HTERT RPE-1 (cell line): ENCODE data around the gene AK1.

Source experiments
- in situ Hi-C: fragments of 300-500 bp; cut with MboI; formaldehyde crosslinking; loops from 4 replicates; pipeline ENCODE4 v1.14.3; 2020; ENCODE audit warnings: low sequenced_read_pairs

The AK1 gene, protein sequence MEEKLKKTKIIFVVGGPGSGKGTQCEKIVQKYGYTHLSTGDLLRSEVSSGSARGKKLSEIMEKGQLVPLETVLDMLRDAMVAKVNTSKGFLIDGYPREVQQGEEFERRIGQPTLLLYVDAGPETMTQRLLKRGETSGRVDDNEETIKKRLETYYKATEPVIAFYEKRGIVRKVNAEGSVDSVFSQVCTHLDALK

DNA sequence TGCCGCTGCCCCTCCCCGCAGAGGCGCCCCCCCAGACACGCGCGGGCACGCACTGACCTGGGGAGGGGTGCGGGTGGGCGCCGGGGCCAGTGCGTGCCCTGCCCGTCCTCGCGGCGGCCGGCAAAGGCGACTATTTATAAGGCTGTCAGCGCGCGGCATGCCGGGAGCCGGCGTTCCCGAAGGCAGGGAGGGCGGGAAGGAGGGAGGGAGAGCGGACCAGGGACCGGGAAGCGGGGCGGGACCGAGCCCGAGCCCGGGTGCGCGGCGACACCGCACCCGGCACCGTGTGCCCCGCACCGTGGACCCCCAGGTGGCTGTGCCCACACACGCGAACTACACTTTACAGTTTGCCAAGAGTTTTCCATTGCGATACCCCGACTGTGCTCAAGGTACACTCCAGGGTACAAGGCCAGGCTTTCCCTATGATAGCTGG, at the start of gene AK1:
TSS of gene AK1 (minus strand) at position 110 of the 433 bp plus-strand sequence. CDS start 3,058 bp downstream, outside the sequence.
- in situ Hi-C loops, result no loop called here

DNA sequence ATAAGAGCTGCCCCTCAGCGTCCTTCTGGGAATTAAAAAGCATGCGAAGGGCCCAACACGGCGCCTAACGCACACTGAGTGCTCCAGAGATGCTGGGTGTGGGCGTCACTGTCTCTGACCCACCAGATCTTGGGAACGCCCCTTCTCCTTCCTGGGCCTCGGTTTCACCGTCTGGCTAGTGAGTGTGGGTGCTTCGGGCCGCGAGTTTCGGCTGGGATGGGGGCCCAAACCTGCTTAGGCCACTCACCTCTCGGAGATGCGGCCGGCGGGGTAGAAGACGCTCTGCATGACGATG, 49.4 kb upstream of the AK1 start:
- in situ Hi-C loops, result no loop called here

DNA sequence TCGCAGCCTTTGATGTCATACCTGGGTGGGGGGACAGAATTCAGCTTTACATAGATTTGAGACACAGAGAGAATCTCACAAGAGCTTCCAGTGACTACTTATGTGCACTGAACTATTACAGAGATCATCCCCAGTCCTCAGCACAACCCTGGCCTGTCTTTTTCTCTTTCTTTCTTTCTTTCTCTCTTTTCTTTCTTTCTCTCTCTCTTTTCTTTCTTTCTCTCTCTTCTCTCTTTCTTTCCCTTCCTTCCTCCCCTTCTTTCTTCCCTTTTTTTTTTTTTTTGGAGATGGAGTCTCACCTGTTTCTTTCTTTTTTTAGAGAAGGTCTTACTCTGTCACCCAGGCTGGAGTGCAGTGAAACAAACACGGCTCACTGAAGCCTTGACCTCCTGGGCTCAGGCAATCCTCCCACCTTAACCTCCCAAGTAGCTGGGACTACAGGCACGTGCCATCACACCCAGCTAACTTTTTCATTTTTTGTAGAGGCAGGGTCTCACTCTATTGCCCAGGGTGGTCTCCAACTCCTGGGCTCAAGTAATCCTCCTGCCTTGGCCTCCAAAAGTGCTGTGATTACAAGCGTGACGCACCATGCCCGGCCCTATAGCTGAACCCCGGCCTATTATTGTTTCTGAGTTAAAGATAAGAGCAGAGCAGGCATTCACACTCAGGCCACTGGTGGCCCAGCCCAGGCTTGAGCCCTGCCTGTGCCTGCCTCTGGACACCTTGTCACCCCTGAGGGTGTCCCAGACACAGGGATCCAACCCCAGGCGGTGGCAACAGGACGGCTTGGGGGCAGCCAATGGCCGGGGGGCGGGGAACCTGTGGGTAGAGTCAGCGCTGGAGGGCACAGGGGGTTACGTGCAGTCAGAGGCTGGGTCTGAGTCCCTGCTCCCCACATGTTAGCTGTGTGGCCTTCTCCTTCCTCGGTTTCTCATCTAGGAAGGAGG, 48.8 kb upstream of the AK1 start:
- in situ Hi-C loops, result no loop called here

DNA sequence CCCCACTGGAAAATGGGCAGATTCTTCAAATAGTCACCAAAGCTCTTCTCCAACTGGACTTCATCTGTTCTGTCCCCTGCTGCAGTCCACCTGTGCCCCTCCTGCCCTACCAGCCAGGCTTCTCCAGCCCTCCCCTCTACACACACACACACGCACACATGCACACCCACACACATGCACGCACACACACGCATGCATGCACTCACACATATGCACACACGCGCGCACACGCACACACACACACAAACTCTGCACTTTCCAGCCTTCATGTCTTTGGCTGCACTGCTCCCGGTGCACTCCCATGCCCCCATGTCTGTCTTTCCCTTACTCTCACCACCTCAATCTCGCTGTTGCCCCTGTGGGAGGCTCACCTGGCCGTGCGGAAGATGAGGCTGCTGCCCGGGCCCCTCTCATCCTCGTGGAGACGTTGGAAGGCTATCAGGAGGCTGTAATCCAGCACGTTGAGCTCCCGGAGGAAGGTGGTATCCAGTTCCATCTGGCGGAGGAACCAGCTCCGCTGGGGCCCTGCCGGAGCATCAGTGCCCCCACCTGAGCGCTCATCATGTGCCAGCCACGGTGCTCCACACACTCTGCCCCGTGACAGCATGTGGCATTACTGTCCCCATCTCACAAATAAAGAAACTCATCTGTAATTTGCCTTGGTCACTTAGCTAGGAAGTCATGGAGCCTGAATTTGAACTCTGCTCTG, 47.4 kb upstream of the AK1 start:
- in situ Hi-C loops, result no loop called here

DNA sequence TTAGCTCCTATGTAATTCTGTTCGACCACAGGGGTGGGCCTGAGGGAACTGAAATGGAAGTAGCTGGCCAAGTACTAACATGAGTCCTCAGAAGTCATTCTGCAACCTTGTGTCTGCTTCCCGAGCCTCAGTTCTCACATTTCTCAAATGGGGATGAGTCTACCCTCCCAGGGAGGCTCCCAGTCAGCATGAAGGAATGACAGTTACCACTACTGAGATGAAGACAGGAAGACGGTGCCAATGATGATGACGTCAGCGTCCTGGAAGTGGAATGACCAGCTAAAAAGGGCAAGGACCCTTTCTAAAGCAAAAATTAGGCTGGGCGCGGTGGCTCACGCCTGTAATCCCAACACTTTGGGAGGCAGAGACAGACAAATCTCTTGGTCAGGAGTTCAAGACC, 46.3 kb upstream of the AK1 start:
- in situ Hi-C loops, result no loop called here

DNA sequence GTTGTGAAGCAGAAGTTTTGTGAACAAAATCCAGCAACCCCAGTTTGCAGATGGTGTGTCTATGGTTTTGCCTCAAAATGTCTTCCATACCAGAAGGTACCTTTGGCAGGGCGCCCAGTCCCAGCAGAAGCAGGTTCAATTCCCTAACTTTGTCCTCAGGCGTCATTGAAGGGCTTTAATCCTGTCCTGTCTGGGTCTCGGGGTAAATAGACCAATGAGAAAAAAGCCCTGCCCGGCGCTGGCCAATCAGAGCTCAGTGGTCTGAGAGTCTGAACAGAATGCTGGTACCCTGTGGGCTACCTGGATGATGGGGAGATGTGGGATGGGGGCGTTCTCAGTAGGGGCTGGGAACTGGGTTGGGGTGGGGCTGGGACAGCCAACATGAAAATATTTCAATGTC, 45.6 kb upstream of the AK1 start:
- in situ Hi-C loops, result no loop called here

DNA sequence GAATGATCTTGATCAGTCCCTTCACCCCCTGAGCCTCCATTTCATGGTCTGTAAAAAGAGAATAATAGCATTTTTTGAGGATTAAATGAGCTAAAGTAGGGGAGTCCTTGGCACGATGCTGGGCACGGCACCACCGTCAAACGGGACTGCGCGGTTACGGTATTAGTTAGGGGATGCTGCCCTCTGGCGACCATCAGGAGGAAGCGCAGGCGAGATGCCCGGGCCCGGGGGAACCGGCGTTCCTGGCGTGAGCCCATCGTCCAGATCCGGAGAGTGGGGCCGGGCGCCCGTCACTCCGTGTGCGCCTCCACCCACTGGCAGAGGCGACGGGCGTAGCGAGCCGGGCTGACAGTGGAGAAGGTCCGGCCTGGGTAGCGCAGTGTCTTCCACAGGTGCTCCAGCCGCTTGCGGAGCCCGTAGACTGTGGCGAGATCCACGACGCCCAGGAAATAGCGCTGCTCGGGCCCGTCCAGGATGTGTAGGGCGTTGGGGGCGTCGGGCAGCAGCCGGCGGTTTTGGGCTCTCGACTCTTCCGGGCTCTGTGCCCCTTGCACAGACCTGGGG, 44.2 kb upstream of the AK1 start:
- in situ Hi-C loops, result no loop called here

DNA sequence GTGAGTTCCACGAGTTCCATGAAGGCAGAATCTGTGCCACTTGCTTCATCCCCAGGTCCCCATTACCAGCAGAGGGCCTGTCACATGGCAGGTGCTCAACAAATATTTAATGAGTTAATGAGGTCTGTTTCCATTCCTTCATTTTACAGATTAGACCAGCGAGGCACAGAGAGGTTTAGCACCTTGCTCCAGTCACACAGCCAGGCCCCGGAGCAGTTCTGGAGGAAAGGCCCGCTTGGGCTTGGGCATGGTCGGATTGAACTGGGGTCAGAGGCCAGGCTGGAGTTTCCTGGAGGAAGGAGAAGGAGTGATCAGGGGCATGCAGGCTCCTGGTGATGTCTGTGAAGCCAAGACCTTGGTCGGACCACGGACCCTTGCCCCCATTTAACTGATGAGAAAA, 43.3 kb upstream of the AK1 start:
- in situ Hi-C loops, result no loop called here

DNA sequence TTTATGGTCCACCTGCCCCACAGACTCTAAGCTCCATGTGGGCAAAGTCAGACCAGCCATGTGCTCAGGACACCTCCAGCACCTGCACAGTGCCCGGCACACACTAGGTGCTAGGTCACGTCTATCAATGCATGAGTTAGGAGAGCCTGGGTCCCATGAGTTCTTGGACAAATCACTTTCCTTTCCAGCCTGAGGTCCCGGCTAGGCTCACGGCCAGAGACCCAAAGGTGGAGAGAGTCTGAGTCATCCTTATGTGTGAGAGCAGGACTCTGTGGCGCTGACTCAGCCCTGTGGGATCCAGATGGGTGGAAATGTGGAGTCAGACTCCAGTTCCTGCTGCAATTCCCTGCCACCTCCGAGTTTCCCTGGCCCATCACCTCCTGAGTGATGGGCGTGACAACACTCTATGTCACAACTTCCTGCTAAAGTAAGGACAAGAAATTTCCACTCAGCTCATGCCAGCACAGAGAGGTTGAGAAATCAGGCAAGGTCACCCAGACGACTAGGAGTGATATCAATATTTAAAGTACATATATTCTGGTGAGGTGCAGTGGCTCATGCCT, 41.9 kb upstream of the AK1 start:
- in situ Hi-C loops, result no loop called here

DNA sequence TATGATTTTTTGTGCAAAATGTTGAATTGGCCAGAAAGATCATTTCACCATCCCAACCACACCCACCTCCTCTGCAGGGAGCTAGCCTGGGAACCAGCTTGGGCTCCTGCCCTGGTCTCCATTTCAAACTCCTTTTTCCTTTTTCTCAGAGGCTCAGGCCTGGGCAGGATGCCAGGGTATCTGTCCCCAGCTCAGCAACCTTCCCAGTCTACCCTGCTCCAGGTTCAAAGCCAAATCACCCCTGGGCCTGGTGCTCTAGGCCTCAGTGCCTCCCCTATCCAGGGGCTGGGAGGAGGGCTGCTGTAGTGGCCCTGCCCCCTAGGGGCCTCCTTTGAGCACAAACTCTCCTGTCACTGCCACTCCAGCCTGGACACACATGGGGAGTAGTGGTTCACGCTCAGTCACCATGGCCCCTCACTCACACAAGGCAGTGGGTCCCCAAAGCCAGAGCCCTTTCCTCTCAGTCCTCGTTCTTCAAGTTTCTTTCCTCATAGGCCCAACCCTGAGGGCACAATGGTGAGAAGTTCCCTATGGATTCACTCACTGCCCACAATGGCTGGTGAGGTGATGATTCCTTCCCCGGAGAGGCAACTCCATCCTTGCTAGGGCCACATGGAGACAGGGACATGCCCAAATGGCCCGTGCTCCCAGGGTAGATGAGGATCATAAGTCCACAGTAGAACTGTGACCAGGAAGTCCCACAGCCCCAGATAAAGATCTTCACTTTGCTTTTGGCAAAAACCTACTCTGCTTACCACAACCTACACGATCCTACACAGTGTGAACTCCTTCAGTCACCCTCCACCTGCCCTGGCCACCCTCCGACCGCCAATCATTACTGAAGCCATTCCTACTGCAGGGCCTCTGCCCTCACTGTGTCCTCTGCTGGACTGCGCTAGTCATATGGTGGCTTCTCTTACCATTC, 41.0 kb upstream of the AK1 start:
- in situ Hi-C loops, result no loop called here

DNA sequence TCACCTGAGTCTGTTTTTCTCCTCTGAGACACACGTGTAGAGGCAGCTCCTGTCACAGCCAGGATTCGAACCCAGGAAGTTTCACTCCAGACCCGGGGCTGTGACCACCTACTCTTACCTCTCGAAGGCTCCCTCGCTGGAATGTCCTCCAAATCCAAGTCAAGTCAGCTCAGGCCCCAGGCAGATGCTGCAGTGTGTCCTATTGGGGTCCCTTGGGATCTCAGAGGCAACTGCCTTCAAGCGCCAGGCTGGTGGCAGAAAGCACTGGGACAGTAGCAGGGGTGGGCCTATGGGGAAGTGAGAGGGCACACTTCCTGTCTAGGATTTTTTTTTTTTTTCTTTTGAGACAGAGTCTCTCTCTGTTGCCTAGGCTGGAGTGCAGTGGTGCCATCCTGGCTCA, 40.1 kb upstream of the AK1 start:
- in situ Hi-C loops, result no loop called here

DNA sequence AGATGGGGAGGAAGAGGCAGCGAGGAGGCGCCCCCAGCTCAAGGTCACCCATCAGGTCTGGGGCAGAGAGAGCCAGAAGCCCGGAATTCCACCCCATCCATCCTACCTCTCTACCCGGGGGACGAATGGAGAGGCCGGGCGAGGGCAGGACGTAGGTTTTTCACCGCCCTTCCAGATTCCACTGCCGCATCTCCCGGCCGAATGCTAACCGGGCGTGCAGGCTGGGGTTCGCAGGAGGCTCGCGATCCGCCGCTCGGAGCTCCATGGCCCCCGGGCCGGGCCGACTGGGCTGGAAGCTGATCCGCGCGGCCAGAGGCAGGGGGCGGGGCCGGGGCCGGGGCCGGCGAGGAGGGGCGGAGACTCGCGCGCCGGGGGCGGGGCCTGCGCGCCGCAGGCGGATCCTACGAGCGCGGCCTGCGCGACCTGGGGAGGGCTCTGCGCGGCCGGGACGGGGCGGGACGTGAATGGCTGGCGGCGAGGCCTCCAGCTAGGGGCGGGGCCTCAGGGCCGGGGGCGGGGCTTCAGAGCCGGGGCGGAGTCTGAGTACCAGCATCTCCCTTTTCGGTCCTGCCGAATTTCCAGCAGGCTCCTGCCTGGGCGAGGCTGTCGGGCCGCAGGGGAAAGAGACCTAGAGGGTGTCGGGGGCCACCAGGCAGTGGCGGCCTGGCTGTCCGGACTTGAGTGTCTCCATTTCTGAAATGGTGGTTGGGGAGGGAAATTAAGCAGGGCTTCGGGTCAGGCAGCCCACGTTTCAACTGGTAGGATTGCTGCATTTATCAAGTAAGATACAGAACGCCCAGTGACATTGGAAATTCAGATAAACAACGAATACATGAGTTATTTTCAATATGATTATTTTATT, 39.5 kb upstream of the AK1 start, which contains the start of gene ST6GALNAC4:
TSS of gene ST6GALNAC4 (minus strand) at position 322 of the 862 bp plus-strand sequence. CDS start 622 bp downstream, outside the sequence.
- in situ Hi-C loops, result no loop called here

DNA sequence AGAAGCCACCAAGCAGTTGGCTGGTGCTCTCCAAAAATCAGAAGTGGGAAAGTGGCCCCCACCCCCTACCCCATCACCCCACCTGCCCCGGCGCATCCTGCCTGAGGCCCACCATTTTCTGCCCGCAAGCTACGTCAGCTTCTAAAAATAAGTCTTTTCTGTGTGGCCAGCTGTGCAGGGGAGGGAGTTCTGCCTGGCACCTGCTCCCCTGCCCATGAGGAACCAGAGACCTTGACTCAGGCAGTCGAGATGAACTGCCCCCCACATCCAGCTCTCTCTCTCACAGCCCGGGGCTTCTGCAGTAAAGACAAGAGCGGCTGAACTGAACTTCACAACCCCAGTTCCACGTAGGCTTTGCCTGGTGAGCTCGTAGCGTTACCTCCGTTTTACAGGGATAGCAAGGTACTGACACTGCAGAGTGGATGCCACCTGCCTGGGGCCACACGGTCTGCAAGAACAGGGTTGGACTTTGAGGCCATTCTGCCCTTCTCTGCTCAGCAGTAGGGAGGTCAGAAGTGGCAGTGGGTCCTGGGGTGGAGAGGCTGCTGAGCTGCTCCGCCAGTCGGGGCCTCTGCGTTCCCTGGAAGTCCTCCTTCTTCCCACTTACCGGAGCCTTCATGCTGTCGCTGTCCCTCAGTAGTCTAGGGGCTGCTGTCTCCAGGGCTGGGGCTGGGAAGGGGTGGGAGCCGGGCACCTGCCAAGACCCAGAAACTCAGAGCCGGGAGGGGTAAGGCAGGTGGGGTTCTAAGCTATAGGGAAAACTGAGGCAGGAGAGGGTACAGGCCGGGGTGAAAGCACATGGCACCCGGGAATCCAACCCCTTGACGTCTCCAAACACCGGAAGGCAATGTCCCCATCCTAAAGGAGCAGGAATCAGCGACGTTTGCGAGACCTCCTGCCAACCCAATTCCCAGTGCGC, 38.6 kb upstream of the AK1 start:
- in situ Hi-C loops, result no loop called here

DNA sequence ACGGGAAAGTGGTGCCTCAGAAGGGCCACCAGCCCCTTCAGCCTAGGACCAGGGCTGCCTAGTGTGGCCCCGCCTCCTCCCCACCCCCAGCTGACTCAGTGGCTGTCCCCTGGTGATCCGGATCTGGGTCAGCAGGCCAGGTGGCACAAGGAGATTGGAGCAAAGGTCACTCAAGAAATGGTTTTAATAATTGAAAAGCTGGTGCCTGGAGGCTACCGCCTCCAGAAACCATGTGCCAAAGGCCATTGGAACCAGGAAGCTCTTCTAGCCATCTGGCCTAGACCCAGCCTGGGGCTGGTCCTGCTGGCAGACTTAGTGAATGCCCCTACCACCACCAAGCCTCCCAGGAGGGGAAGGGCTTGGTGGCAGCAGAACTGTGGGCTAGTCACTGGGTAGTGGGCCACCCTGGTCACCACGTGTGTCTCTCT, 37.9 kb upstream of the AK1 start:
- in situ Hi-C loops, result no loop called here

DNA sequence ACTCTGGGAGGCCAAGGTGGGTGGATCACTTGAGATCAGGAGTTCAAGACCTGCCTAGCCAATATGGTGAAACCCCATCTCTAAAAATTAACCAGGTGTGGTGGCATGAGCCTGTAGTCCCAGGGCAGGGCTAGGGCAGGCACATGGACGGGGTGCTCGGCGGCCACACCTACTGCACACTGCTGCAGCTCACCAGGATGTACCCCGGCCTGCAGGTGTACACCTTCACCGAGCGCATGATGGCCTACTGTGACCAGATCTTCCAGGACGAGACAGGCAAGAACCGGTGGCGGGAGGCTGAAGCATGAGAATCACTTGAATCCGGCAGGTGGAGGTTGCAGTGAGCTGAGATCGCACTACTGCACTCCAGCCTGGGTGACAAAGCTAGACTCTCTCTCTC, 36.2 kb upstream of the AK1 start:
- in situ Hi-C loops, result no loop called here

DNA sequence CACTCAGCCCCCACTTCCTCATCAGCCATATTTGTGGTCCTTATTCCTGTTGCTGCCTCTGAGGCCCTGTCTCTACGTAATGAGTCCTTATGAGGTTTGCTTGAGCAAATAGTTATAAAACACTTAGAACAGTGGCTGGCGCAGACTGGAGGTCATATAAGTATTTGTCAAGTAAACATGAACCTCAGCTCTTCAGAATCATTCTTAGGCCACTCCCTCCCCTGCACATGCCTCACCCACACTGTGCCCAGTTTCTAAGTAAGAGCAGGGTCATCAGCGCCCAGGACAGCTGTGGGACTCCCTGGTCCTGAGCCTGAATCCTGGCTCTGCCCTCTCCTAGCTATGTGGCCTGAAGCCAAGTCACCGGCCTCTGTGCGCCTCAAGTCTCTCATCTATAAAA, 35.4 kb upstream of the AK1 start:
- in situ Hi-C loops, result no loop called here

DNA sequence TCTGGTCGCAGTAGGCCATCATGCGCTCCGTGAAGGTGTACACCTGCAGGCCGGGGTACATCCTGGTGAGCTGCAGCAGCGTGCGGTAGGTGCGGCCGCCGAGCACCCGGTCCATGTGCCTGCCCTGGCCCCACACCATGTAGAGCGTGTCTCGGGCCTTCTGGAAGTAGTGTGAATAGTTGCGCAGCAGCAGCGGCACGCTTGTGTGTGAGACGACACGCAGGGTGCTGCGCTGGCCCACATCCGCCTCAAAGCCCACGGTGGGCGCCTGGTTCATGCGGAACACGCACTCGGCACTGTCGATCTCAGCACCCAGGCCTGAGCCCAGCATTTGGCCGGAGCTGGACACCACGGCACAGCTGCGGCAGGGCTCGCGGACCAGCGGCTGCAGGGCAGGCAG, 34.8 kb upstream of the AK1 start:
- in situ Hi-C loops, result no loop called here

DNA sequence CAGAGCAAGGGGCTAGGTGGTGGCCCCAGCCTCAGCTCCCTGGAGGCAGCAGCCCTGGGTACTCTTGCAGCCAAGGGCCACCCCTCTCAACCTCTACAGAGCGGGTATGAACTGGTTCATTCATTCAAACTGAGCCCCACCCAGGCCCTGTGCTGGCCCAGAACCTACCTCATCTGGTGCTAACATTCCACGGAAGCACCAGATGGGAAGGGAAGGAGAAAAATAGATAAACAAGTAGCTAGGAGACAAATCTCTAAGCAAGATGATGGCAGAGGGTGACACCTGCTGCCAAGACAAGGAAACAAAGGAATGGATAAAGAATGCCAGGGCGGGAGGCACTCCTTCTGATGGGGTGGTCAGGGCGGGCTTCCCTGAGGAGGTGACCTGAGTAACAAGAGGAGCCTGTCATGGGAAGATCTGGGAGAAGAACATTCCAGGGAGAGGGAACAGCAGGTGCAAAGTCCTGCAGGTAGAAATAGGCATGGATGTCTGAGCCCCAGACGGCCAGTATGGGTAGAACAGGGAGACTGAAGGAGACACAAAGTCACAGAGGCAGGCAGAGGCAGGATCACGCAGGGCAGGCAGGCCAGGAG, 33.2 kb upstream of the AK1 start:
- in situ Hi-C loops, result no loop called here
